ENCODE data around the gene MC2R.

MC2R gene

GRCh38 chr18:13915391-13915790 lies at the start of gene MC2R:
TSS of gene MC2R (minus strand) at chr18:13915536. CDS start at chr18:13885518, 30,018 bp downstream.
- DNase-seq (ENCODE audit: extremely low spot score): no peak
- TF ChIP-seq HDGF (IDR thresholded peaks at IDR 0.05; ENCODE audit: borderline replicate concordance) (no peak), TARDBP (IDR thresholded peaks at IDR 0.05) (no peak), PKNOX1 (IDR thresholded peaks at IDR 0.05) (no peak), L3MBTL2 (conservative IDR thresholded peaks at IDR 0.05) (no peak)
- POLR2A ChIA-PET: no interaction called here
- CTCF ChIA-PET: interaction anchor here (1.0 kb wide), 1 partner anchor 171 kb away, joined by 3 read pairs; no protein-coding TSS in a partner anchor

DNA sequence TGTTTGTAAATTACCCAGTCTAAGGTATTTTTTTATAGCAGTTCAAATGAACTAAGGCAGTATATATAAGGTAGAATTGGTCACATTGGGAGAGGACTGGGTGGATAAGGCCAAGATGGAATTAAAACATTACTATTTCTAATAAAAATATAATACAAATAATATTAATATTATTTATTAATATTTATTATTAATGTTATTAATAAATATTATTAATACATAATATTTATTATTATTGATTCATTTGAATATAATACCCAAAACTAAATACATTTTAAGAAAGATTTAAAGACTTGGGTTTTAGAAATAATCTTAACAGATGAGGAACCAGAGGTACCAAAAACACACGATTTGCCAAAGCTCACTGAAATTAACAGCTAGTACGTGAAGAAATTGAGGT lies 30.5 kb upstream of the MC2R start:
- TF ChIP-seq BHLHE40 (IDR thresholded peaks at IDR 0.05; ENCODE audit: borderline replicate concordance) (no peak), NFRKB (IDR thresholded peaks at IDR 0.05) (no peak)

GRCh38 chr18:13943338-13943737 lies 28.0 kb upstream of the MC2R start:
- CTCF ChIA-PET: no interaction called here
- POLR2A ChIA-PET: no interaction called here
- DNase-seq (ENCODE audit: extremely low spot score): no peak
- no peak for TF ChIP-seq CTBP1 (IDR thresholded peaks at IDR 0.05; ENCODE audit: borderline replicate concordance)
- TF ChIP-seq ZNF384 (IDR thresholded peaks at IDR 0.05): no peak
- no peak for TF ChIP-seq BHLHE40 (IDR thresholded peaks at IDR 0.05; ENCODE audit: borderline replicate concordance)
- no peak for TF ChIP-seq FOXM1 (IDR thresholded peaks at IDR 0.05; ENCODE audit: borderline replicate concordance)
- TF ChIP-seq SP1 (IDR thresholded peaks at IDR 0.05): no peak
- TF ChIP-seq LEF1 (IDR thresholded peaks at IDR 0.05; ENCODE audit: borderline replicate concordance): no peak
- TF ChIP-seq HDGF (IDR thresholded peaks at IDR 0.05; ENCODE audit: borderline replicate concordance): no peak
- TF ChIP-seq ARNT (IDR thresholded peaks at IDR 0.05): no peak
- TF ChIP-seq ELF4 (IDR thresholded peaks at IDR 0.05): no peak
- TF ChIP-seq TARDBP (IDR thresholded peaks at IDR 0.05): no peak
- no peak for TF ChIP-seq L3MBTL2 (conservative IDR thresholded peaks at IDR 0.05)
- no peak for TF ChIP-seq FOXK2 (IDR thresholded peaks at IDR 0.05)
- TF ChIP-seq SUZ12 (IDR thresholded peaks at IDR 0.05): no peak
- no peak for TF ChIP-seq FOXA1 (IDR thresholded peaks at IDR 0.05)
- TF ChIP-seq PKNOX1 (IDR thresholded peaks at IDR 0.05): no peak

More for the DNA sequence above, 30.5 kb upstream of the MC2R start:
- ChIA-PET POLR2A (no interaction called here), CTCF (no interaction called here)
- no peak for DNase-seq (ENCODE audit: extremely low spot score)

DNA sequence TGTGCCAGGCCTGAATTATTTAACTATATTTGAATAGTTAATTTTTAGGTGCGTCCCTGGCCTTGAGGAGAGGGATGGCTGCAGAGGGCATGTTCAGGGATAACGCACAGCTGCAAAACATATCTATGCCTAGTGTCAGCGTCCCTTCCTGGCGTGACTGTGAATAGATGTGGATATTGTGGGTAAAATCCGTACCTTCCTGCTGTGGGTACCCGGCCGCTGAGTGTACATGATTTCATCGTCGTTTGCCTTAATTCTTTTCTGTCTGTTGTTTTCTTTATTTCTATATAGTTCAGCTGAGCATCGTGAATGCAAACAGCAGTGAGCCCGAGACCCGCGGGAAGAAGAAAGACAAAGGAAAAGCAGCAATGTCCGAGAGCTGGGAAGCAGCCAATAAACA lies 25.0 kb upstream of the MC2R start:
- POLR2A ChIA-PET: no interaction called here
- DNase-seq (ENCODE audit: extremely low spot score): no peak
- CTCF ChIA-PET: no interaction called here
- TF ChIP-seq FOXM1 (IDR thresholded peaks at IDR 0.05; ENCODE audit: borderline replicate concordance) (no peak), FOXA1 (IDR thresholded peaks at IDR 0.05) (no peak), L3MBTL2 (conservative IDR thresholded peaks at IDR 0.05) (no peak), NFRKB (IDR thresholded peaks at IDR 0.05) (no peak), LEF1 (IDR thresholded peaks at IDR 0.05; ENCODE audit: borderline replicate concordance) (no peak), SUZ12 (IDR thresholded peaks at IDR 0.05) (no peak), FOXK2 (IDR thresholded peaks at IDR 0.05) (no peak), SP1 (IDR thresholded peaks at IDR 0.05) (no peak), BHLHE40 (IDR thresholded peaks at IDR 0.05; ENCODE audit: borderline replicate concordance) (no peak)

GRCh38 chr18:13934676-13935075 lies 19.3 kb upstream of the MC2R start:
- ChIA-PET POLR2A (no interaction called here), CTCF (no interaction called here)
- no peak for DNase-seq (ENCODE audit: extremely low spot score)
- TF ChIP-seq SP1 (IDR thresholded peaks at IDR 0.05): no peak
- TF ChIP-seq ZNF384 (IDR thresholded peaks at IDR 0.05): no peak
- no peak for TF ChIP-seq LEF1 (IDR thresholded peaks at IDR 0.05; ENCODE audit: borderline replicate concordance)
- TF ChIP-seq BHLHE40 (IDR thresholded peaks at IDR 0.05; ENCODE audit: borderline replicate concordance): no peak
- TF ChIP-seq FOXM1 (IDR thresholded peaks at IDR 0.05; ENCODE audit: borderline replicate concordance): no peak
- no peak for TF ChIP-seq FOXK2 (IDR thresholded peaks at IDR 0.05)
- no peak for TF ChIP-seq PKNOX1 (IDR thresholded peaks at IDR 0.05)

DNA sequence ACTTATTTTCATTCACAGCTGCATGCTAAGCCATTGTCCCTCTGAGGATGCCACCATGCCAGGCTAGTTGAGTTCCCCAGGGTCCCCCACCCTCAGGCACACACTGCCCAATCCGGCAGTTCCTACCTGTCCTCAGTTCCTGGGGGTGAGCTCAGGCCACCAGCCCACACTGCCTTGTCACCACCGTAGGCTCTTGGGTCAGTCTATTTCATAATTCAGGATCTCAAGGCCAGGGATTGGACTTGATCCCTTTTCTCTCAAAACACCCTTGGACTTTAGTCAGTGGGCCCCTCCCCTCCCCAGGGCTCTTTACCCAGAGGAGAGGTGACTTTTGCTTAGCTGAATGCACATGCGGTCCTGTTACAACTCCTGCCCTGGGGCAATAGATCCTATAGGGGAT lies 18.7 kb upstream of the MC2R start:
- ChIA-PET CTCF (no interaction called here), POLR2A (no interaction called here)

More for the DNA sequence above, 18.7 kb upstream of the MC2R start:
- TF ChIP-seq ARNT (IDR thresholded peaks at IDR 0.05): no peak
- no peak for TF ChIP-seq TARDBP (IDR thresholded peaks at IDR 0.05)
- TF ChIP-seq LEF1 (IDR thresholded peaks at IDR 0.05; ENCODE audit: borderline replicate concordance): no peak
- TF ChIP-seq SUZ12 (IDR thresholded peaks at IDR 0.05): no peak
- no peak for TF ChIP-seq BHLHE40 (IDR thresholded peaks at IDR 0.05; ENCODE audit: borderline replicate concordance)
- TF ChIP-seq PKNOX1 (IDR thresholded peaks at IDR 0.05): no peak
- no peak for TF ChIP-seq L3MBTL2 (conservative IDR thresholded peaks at IDR 0.05)
- no peak for TF ChIP-seq FOXM1 (IDR thresholded peaks at IDR 0.05; ENCODE audit: borderline replicate concordance)
- no peak for TF ChIP-seq NFRKB (IDR thresholded peaks at IDR 0.05)
- no peak for TF ChIP-seq HDGF (IDR thresholded peaks at IDR 0.05; ENCODE audit: borderline replicate concordance)
- no peak for TF ChIP-seq FOXA1 (IDR thresholded peaks at IDR 0.05)
- TF ChIP-seq SP1 (IDR thresholded peaks at IDR 0.05): no peak
- TF ChIP-seq FOXK2 (IDR thresholded peaks at IDR 0.05): no peak
- no peak for TF ChIP-seq ELF4 (IDR thresholded peaks at IDR 0.05)
- TF ChIP-seq ZNF384 (IDR thresholded peaks at IDR 0.05): no peak
- TF ChIP-seq CTBP1 (IDR thresholded peaks at IDR 0.05; ENCODE audit: borderline replicate concordance): no peak
- DNase-seq (ENCODE audit: extremely low spot score): no peak
